Gastrocnemius medialis (tissue), 4 donors: ENCODE measurements around the gene PPP2R2B. TPM values are rescaled to one million over a fixed set of nuclear protein-coding genes. Genes with fewer than 3 reads are reported as not detected.

ENCODE experiments used
- ATAC-seq, 2 donors: fragments of 150-250 bp; one replicate each; pipeline ENCODE4 v1.9.1; 2016
- DNase-seq, 2 donors: peaks; one replicate each; pipeline ENCODE4 v3.0.0-alpha.2; 2019
- H3K27ac ChIP-seq, 4 donors: fragments of 200-600 bp; sonication (generic); 1 replicate in 1 of 4; 2 replicates in 3 of 4; pipeline ENCODE4 v1.5.1; 2016 to 2018; ENCODE audit warnings: mild to moderate bottlenecking in 2 of 4, moderate library complexity in 1 of 4
- H3K27me3 ChIP-seq, 3 donors: fragments of 200-600 bp; sonication (generic) in 2 of 3; 1 replicate in 1 of 3; 2 replicates in 2 of 3; pipeline versions ENCODE4 v1.5.1 to v1.6.0; 2016 to 2019; ENCODE audit warnings: mild to moderate bottlenecking in 1 of 3, moderate library complexity in 1 of 3
- H3K36me3 ChIP-seq, 2 donors: fragments of 200-600 bp; sonication (generic) in 1 of 2; one replicate each; pipeline ENCODE4 v1.5.1; 2017 to 2018
- H3K4me1 ChIP-seq, 2 donors: fragments of 200-600 bp; sonication (generic) in 1 of 2; one replicate each; pipeline ENCODE4 v1.5.1; 2016 to 2017; ENCODE audit warnings: mild to moderate bottlenecking in 2 of 2
- H3K4me3 ChIP-seq, 4 donors: fragments of 200-600 bp; sonication (generic) in 3 of 4; 1 replicate in 1 of 4; 2 replicates in 3 of 4; pipeline ENCODE4 v1.5.1; 2016 to 2019; ENCODE audit warnings: mild to moderate bottlenecking in 2 of 4
- H3K9me3 ChIP-seq, 3 donors: fragments of 200-600 bp; sonication (generic) in 2 of 3; 1 replicate in 1 of 3; 2 replicates in 2 of 3; pipeline ENCODE4 v1.5.1; 2016 to 2019
- CTCF ChIP-seq, 5 experiments: fragments of 450-650 bp in 3 of 5; fragments of 200-600 bp in 2 of 5; sonication (generic) in 2 of 5; IDR thresholded peaks in 4 of 5; conservative IDR thresholded peaks in 1 of 5; 1 replicate in 4 of 5; 2 replicates in 1 of 5; pipeline ENCODE4 v1.5.1; 2016 to 2019; ENCODE audit warnings: antibody characterized with exemption in 5 of 5, mild to moderate bottlenecking in 3 of 5, moderate library complexity in 3 of 5
- POLR2A ChIP-seq, 2 donors: fragments of 450-650 bp; IDR thresholded peaks; one replicate each; pipeline ENCODE4 v1.6.1; 2017; ENCODE audit warnings: antibody characterized with exemption in 2 of 2, mild to moderate bottlenecking in 2 of 2, moderate library complexity in 2 of 2
- in situ Hi-C, 4 donors: fragments of 200-750 bp; cut with MboI; loops; one replicate each; pipeline versions ENCODE4 v1.15.0 to v1.8.0; 2017; ENCODE audit warnings: low sequenced_read_pairs in 4 of 4
- intact Hi-C: fragments of 100-400 bp; cut with DNase I; formaldehyde crosslinking; loops from one replicate; pipeline ENCODE4 v1.15.1; 2023; ENCODE audit warnings: low total_unique reads
- total RNA-seq, 4 donors: library from RNA; depleted of rRNA; stranded (reverse); fragments of >200 nt; gene quantifications; one replicate each; pipeline versions ENCODE4 v1.1.0 to v1.2.3, GENCODE V29; 2016

Gene PPP2R2B
- total RNA-seq, 4 donors from 2014 or later = 0.04 to 0.76 (median 0.19) TPM; not detected in 1

GRCh38 chr5:146680846-146681584, 197.5 kb downstream of the PPP2R2B start:
- Histone ChIP-seq H3K36me3 (no peaks in the 10 kb centered on the region), H3K4me3 (no peak overlapping the region), H3K9me3 (no peaks in the 10 kb centered on the region), H3K27me3 (no peaks in the 10 kb centered on the region), H3K4me1 (no peaks in the 10 kb centered on the region), H3K27ac (no peak overlapping the region)
- in situ Hi-C loops = no loop called here
- DNase-seq = no peak
- no peak for ATAC-seq
- no peak for TF ChIP-seq CTCF (IDR thresholded peaks at IDR 0.05 in 4 of 5, conservative IDR thresholded peaks at IDR 0.05 in 1 of 5)
- TF ChIP-seq POLR2A (IDR thresholded peaks at IDR 0.05) = no peak
- intact Hi-C loops = no loop called here

GRCh38 chr5:146675636-146676035, 202.9 kb downstream of the PPP2R2B start:
- TF ChIP-seq CTCF (IDR thresholded peaks at IDR 0.05 in 4 of 5, conservative IDR thresholded peaks at IDR 0.05 in 1 of 5) (no peak), POLR2A (IDR thresholded peaks at IDR 0.05) (no peak)
- Histone ChIP-seq H3K4me3 (no peak overlapping the region), H3K4me1 (no peaks in the 10 kb centered on the region), H3K9me3 (no peaks in the 10 kb centered on the region), H3K27ac (no peak overlapping the region), H3K36me3 (no peaks in the 10 kb centered on the region), H3K27me3 (no peaks in the 10 kb centered on the region)
- DNase-seq (no peak), ATAC-seq (no peak)
- in situ Hi-C loops (no loop called here), intact Hi-C loops (no loop called here)

GRCh38 chr5:146672866-146673265, 205.7 kb downstream of the PPP2R2B start:
- in situ Hi-C loops = loop anchor here in 1 of 4 donors (25.0 kb wide), 1 partner anchor 289 kb away; no protein-coding TSS in a partner anchor
- no peak for TF ChIP-seq POLR2A (IDR thresholded peaks at IDR 0.05)
- TF ChIP-seq CTCF (IDR thresholded peaks at IDR 0.05 in 4 of 5, conservative IDR thresholded peaks at IDR 0.05 in 1 of 5) = no peak

GRCh38 chr5:146671561-146672295, 206.8 kb downstream of the PPP2R2B start:
- no peak for ATAC-seq
- H3K9me3 ChIP-seq = no peaks in the 10 kb centered on the region
- in situ Hi-C loops = loop anchor here in 1 of 4 donors (25.0 kb wide), 1 partner anchor 291 kb away; no protein-coding TSS in a partner anchor

More at GRCh38 chr5:146672866-146673265, 205.7 kb downstream of the PPP2R2B start:
- intact Hi-C loops = no loop called here
- H3K27me3 ChIP-seq = no peaks in the 10 kb centered on the region
- H3K4me1 ChIP-seq = no peaks in the 10 kb centered on the region
- no peak overlapping the region for H3K4me3 ChIP-seq
- H3K9me3 ChIP-seq = no peaks in the 10 kb centered on the region
- no peak for DNase-seq
- H3K27ac ChIP-seq = no peak overlapping the region
- no peak for ATAC-seq
- no peaks in the 10 kb centered on the region for H3K36me3 ChIP-seq

More at GRCh38 chr5:146671561-146672295, 206.8 kb downstream of the PPP2R2B start:
- H3K27ac ChIP-seq = no peak overlapping the region
- intact Hi-C loops = no loop called here
- no peaks in the 10 kb centered on the region for H3K27me3 ChIP-seq
- DNase-seq = no peak
- no peaks in the 10 kb centered on the region for H3K36me3 ChIP-seq
- no peak for TF ChIP-seq POLR2A (IDR thresholded peaks at IDR 0.05)
- TF ChIP-seq CTCF (IDR thresholded peaks at IDR 0.05 in 4 of 5, conservative IDR thresholded peaks at IDR 0.05 in 1 of 5) = no peak
- H3K4me1 ChIP-seq = no peaks in the 10 kb centered on the region
- no peak overlapping the region for H3K4me3 ChIP-seq
